GM19324 (cell line): ENCODE data around the gene LRRC32.

Experiments
- ATAC-seq: cut with Tn5 transposase; IDR thresholded peaks from one replicate; pipeline ENCODE4 v1.9.1; 2021; ENCODE audit warnings: mild to moderate bottlenecking, moderate library complexity; ENCODE audit not compliant: unreplicated experiment, low FRiP score

The LRRC32 gene

DNA sequence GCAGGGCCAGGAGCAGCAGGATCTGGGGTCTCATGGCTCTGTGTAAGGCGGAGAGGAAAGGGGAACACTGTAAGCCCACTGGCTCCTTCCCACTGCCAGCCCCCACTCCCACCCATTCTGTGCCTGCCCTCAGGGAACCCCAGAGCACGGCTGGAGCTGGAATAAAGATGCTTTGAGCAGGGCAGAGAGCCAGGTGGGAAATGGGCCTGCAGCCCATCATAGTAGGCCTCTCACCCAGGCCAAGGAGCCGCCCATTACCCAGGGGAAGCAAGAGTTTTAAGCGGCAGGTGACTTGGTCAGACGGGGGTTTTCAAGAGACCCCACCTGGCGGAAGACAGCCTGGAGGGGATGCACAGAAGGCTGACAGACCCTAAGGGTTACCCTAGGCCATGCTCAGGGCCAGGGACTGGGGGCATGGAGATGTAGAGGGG, 4.6 kb downstream of the LRRC32 start:
- ATAC-seq = no peak

DNA sequence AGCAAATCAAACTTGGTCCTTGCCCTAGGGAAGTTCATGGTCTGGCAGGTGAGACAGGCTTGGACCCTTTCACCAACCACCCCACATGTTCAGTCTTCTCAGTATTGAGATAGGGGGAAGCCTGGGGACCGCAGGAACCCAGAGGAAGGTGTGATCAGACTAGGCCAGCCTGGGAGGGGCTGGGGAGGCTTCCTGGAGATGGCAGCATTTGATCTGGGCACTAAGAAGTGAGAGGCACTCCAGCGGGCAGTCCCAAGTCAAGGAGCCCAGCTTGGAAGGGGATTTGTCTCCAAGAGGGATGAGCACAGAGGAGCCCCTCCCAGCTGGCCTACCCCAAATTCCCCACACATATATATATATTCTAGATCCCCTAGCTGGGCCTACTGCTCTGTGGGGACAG, 5.4 kb downstream of the LRRC32 start:
- ATAC-seq = no peak

DNA sequence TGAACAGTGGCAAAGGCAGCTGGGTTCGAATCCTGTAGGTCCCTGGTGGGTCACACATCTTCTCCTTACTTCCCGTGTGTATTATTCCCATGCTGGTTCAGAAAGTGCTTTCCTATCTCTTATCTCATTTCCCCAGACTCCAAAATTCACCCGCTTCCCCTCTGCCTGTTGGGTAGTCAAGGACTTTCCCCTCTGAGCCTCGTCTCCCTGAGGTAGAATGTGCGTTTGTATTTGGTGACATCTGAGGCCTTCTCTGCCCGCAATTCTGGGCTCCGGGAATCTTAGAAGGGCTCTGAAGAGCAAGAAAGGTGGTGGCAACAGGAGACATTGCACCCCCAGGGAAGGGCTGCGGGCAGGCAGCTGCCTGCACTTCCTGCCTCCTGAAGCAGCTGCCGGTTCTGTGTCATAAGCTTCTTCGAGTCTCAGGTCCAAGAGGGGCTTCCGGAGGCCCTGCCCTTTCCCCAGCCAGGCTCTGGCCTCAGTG, 5.9 kb downstream of the LRRC32 start:
- no peak for ATAC-seq

DNA sequence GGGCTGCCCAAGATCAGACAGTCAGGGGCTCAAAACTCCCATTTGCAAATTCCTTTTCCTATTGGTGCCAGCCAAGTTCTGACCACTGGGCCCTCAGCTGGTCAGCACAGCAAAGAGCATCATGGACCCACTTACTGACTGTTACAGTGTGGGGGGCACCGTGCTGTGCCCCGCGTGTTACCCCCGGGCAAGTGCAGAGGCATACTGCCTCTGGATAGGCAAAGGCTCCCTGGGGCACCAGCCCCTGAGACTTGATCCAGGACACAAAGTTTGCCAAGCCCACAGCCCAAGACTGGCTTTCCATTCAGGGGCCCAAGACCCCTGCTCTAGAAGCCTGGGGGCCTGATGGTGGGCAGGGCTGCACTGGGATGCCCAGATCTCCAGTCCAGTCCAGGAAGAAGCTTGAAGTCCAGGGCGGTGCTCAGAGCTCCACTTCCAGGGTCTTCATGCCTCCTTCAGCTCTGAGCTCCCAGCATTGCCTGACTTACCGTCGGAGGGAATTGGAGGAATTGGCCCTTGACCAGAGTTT, 6.6 kb downstream of the LRRC32 start:
- ATAC-seq = no peak

DNA sequence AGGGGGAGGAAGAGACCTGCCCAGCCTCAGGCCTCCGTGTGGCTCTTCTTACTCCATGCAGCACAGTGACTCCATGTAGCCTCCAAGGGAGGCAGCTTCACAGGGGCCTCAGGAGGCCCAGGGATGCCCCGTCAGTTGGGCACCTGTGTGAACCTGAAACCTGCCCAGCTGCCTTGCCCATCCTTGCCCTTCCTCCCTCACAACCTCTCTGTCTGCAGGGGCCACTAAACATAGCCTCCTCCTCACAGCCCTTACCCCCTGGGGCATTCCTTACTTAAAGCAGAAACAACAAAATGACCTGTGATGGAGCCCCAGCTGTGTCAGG, 7.1 kb downstream of the LRRC32 start:
- ATAC-seq = no peak

DNA sequence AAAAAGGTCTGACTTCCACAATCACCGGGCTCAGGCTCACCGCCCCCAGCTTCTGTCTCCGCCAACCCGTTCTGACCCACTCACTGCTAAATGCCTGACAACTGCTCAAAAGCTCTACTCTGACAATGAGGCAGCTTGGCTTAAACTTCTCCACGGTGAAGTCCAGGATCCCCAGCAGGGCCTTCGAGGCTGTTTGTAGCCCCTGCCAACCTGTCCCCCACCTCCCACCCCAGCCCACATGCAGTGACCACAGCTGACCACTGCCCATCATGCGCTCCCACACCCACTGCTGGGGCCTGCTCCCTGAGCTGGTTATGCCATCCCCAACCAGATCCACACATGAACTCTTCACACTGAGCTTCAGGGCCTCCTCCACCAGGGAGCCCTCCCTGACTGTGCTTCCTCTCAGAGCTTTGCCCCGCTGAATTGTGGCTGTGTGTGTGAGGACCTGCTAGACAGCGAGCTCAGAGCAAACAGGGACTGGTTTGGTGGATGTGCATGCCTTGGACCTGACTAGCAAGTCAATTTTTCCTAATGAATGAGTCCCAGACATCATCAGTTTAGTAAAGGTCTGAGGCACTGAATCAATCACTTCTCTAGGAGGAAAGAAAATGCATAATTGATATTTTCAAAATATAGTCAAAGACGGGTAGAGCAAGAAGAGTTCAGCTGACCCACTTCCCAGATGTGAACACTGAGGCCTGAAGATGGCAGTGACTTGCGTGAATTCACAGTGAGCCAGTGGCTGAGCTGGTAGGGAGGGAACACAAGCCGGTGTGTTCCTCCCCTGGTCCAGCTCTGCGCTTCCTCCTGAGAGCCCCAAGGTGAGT, 7.7 kb downstream of the LRRC32 start:
- ATAC-seq = no peak

DNA sequence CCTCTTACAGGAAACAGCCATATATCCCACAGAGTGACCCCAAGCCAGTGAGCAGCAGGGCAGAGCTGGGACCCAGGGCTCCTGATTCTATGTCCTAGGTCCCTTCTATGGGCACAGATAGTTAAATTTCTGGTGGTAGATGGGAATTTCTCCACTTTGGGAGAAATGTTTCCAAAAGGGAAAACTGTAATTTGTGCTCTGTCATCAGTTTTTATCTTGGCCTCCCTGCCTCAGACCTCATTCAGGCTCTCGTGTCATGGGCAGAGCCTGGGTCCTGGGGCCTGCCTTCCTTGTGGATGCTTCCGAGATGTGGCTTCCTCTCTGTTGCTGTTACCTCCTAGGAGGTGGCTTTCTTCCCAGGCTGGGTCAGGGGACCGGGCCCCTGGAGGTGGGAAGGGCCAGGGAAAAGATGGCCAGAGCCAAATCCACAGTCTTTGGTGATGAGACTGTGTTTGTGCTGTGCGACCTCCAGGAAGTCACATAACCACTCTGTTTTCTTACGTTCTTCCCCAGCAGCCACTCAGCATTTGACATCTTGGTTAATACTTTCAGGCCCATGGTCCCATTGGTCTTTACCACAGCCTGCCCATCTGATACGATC, 8.6 kb downstream of the LRRC32 start:
- ATAC-seq = no peak

DNA sequence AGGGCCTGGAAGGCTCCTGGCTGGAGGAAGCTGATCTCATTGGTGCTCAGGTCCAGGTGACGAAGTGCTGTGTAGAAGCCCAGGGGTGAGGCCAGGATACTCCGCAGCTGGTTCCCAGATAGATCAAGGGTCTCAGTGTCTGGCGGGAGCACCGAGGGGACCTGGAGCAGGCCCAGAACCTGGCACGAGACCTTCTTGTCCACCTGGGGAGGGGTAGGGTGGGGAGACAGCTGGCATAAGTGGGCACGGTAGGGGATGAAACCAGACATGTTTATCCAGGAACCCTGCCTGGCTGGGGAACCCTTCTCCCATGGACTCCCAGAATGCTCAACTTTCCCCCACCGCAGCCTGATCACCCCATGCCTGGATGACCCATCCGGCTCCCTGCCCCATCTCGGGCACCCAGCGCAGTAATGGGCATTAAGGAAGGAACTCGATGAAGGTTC, 9.2 kb downstream of the LRRC32 start:
- no peak for ATAC-seq

DNA sequence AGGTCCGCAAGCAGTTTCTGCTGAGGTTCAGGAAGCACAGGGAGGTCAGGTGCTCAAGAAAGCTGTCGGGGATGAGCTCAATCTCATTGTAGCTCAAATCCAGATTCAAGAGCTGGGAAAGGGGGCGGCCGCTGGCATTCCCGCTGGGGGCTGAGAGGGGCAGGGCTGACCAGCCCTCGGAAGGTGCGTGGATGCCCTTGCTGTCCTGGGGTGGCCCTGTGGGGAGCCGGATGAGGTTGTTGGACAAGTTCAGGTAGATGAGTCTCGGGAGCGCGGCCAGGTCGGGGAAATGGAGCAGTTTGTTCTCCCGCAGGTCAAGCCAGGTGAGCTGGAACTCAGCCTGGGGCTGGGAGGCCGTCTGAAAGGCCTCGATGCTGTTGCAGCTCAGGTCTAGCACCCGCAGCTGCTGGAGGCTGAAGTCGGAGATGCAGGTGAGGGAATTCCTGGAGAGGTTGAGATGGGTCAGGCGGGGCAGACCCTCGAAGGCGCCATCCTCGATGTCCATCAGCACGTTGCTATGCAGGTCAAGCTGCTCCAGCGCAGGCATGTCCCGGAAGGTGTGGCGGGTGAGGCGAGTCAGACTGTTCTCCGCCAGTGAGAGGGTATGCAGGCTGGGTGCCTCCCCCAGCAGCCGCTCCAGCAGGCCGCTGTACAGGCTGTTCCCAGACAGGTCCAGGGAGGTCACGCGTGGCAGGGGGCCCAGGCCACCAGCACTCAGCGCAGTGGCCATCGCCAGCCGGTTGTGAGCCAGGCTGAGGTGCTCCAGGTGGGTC, 9.8 kb downstream of the LRRC32 start:
- ATAC-seq = no peak

DNA sequence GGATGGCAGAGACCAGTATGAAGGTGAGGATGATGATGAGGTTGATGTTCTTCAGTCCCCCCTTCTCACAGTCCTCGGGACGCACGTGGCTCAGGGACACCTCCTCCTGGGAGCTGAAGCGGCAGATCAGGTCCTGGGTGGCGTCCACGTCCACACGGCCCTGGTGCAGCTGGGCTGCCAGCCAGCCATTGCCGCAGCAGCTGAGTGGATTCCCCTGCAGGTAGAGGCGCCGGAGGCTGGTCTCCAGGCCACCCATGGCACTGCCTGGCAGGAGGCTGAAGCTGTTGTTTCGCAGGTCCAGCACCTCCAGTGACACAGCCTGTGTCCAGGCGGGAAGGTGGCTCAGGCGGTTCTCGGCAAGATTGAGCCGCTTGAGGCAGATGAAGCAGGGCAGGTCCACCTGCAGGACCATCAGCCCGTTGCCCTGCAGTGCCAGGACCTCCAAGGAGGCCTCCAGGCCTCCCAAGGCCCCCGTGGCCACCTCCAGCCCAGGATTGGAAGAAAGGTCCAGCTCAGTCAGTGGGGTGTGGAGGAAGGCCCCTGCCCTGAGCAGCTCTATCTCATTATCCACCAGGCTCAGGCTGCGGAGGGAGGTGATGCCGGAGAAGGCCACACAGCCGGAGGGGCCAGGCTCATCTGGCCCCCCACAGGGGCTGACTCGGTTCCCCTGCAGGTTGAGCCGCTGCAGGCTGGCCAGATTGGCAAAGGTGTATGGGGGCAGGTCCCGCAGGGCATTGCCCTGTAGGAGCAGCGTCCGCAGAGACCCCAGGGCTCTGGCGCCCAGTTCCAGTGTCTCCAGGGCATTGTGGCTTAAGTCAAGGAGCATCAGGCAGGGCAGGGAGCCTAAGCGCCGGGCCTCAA, 10.6 kb downstream of the LRRC32 start:
- no peak for ATAC-seq

DNA sequence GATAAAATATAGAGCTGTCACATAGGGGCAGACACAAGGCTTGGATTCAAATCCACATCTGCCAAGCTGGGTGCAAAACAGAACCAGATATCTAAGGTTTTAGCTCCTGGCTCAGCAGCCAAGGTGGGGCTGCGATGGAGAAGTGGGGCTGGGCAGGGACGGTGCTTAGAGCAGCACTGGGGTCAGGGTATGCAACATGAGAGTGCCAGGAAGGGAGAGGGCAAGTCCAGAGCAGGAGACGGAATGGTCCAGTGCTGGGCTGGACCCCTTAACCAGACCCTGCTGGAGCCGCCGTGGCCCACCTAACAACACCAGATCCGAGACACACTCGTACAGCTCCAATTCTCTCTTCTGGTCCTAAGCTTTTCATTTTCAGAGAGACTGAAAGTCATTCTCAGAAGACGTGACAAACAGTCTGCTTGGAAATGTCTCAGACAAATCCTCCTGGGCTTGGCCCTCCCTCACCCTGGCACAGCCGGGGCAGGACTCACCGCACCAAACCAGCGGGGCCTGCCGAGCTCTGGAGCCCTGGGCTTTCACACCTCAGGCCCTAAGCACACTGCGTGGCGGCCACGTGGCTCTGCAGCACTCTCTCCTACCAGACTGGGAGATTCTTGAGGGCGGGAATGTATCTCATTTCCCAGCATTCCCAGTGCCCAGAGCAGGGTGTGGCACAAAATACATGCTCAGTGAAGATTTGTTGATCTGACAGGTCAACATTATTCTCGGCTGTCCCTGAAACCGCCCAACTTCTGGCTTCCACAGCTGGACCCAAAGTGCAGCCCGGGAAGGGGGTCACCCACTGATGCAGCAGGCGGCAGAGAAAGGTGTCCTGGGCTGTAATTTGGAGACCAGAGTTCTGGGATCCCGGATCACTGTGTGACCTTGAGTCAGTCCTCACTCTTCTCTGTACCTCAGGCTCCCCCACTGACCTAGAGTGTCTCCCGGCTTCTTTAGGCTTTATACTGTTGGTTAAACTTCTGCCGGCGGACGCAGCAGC, 11.6 kb downstream of the LRRC32 start:
- no peak for ATAC-seq

DNA sequence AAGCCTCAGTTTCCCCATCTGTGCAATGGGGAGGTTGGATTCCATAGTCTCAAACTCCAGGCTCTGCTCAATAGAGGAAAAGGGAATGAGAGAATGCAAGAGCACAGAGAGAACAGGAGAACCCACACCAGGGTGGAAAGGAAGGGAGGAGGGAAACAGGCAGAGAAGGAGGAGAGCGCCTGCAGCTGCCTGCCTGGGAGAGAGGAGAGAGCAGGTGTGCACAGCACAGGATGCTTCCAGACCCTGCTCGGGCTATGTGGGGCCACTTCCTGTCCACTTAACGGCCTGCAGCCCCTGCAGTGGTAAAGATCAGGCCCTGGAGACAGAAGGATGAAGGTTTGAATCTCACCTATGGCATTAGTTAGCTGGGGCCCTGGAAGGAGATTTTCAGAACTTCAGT, 12.3 kb downstream of the LRRC32 start:
- no peak for ATAC-seq

DNA sequence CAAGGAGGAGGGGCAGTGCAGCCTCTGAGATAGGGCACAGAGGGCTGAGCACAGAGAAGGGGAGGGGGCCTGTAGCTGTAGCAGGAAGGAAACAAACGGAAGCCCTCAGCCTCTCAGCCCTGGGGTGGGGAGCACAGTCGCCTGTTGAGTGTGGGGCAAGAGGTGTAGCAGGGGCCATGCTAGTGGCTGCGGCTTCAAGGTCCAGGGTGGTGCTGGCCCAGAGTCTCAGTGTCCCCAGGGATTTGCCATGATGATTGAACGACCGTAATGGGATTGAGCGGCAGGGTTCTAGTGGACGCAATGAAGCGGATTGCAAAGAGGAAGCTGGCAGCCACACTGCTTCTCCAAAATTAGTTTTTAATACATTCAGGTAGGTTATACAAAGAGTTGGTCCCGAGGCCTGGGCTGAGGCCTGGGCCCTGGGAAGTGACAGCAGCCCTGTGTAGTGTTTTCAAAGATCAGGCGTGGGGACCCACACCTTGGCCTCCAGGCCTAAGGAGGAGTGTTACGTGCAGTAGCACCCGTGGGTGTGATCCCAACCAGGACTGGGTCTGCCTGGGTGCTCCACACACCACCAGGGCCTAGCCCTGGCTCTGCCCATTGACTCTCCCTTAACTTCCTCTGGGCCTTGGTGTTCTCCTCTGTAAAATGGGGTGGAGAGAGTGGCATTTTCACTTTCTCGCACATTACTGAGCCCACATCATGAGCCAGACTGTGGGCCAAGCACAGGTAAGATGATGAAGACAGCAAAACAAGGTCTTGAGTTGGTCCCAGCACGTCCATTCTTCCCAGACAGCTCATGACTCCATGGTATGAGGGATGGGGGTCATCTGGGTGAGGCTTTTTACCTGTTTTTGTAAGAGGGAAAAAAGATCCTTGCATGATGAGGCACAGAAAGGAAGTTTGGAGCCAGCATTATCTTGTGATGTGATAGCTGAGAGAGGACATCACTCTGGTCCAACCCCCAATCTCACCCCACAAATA, 13.1 kb downstream of the LRRC32 start:
- no peak for ATAC-seq

DNA sequence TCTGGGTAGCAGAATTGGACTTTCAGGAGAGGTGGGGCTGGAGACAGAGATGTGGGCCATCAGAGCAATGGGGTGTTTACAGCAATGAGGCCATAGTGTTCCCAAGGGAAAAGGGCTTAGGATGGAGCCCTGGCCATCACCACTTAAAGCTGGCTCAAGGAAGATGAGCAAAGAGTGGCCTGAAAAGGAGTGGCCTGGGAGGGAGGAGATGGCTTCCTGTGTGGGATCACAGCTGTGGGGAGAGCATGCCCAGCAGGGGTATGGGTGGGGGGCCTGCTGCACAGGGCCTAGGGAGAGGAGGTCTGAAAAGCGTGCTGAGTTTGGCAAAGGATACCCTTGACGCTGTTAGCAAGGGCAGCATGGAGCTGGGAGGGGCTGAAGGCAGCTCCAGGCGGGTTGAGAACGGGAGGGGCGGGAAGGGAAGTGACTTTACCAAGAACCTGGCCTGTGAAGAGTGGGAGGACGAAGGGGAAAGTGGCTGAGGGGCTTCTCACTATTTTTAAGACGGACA, 13.9 kb downstream of the LRRC32 start:
- no peak for ATAC-seq

DNA sequence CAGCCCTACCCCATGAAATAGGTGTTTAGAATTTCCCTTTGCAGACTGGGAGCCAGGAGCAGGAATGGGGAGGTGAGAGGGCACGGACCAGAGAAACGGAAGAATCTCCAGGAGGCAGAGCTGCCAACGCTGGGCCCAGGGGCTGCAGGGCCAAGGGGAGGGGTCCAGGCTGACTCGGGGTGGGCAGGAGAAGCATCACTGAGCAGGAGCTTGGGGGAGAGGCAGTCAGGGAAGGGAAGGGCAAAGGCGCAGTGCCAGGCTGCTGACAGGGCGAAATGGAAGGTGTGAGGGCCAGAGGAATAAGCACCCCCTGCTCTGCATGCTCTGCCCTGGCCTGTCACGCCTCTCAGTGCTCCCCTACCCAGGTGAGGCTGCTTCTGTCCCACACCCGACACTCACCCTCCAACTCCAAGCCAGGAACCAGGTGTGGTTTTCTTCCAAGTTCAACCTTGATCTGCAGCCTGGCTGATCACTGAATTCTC, 14.5 kb downstream of the LRRC32 start:
- no peak for ATAC-seq

DNA sequence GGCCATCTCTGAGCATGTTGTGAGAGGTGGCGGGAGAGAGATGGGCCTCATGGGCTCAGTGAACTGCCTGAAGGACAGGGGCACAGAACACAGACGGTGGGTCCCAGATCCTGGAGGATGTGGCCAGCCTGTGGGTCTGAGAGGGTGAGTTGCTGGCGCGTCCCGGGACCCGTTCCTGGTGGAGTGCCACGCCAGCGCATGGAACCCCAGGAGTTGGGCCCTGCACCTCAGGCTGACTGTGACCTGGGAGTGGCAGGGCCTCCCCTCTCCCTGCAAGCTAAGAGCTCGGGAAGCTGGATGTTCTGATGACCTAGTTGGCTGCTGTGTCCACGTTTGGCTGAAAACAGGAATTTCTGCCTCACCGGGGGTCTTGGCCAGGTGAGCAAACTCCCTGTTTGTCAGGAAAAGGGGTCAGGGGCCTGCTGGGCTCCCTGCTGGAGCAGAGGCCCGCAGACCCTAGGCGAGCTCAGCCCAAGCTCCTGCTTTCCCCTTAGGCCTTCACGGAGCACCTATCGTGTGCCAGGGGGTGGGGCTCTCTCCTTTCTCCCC, 15.0 kb downstream of the LRRC32 start:
- ATAC-seq = no peak

DNA sequence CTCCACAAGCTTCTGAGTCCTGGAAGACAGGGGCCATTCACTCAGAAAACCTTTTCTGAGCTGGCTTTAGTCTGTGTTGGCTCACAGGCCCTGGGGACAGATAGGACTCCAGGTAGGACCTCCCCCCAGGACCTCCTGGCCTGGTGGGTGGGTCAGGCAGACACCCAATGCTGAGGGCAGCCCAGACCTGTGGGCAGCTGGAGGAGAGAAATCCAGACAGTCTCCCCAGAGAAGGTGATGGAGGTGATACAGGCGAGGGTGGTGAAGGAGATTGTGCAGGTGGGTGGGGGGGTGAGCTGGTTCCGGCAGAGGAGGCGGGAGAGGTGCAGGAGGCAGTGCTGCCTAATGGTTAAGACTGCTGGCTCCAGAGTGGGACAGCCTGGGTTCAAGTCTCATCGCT, 15.6 kb downstream of the LRRC32 start:
- ATAC-seq = no peak
